HL-60/S4 treated with retinoic acid at 250 ng/mL for 4 days and 3 days (cell line): Measurements from ENCODE around the gene GFRA3.
"Not testable (repeated sequence)": the region's sequence is repeated elsewhere in the genome, so short reads cannot be mapped to it uniquely, and the experiment has no call there.

Experiments
- in situ Hi-C: fragments of 300-500 bp; cut with MboI; formaldehyde crosslinking; loops from 2 replicates; pipeline ENCODE4 v1.7.0; 2022; ENCODE audit warnings: low sequenced_read_pairs

The GFRA3 gene

GRCh38 chr5:138274189-138274853, at the start of gene GFRA3:
Gene GFRA3, minus strand, starts transcription at chr5:138274621. Its CDS starts 197 bp downstream, at chr5:138274424.
- in situ Hi-C loops: no loop called here

GRCh38 chr5:138318211-138318610, 43.8 kb upstream of the GFRA3 start:
- in situ Hi-C loops: not testable (repeated sequence)

GRCh38 chr5:138316355-138316754, 41.9 kb upstream of the GFRA3 start:
- in situ Hi-C loops: no loop called here

- in situ Hi-C loops: no loop called here
These were observed 41.4 kb upstream of the GFRA3 start for GRCh38 chr5:138315751-138316278.

GRCh38 chr5:138305797-138306196, 31.4 kb upstream of the GFRA3 start:
- in situ Hi-C loops: no loop called here

GRCh38 chr5:138303372-138303771, 29.0 kb upstream of the GFRA3 start:
- in situ Hi-C loops: no loop called here

GRCh38 chr5:138289296-138289695, 14.9 kb upstream of the GFRA3 start:
- in situ Hi-C loops: no loop called here

- in situ Hi-C loops: no loop called here
These were observed 12.8 kb upstream of the GFRA3 start for GRCh38 chr5:138287246-138287645.

- in situ Hi-C loops: no loop called here
These were observed 8.7 kb upstream of the GFRA3 start for GRCh38 chr5:138282920-138283742.

- in situ Hi-C loops: no loop called here
These were observed 6.5 kb upstream of the GFRA3 start for GRCh38 chr5:138280915-138281314.

GRCh38 chr5:138276402-138277054, 2.1 kb upstream of the GFRA3 start:
- in situ Hi-C loops: no loop called here

- in situ Hi-C loops: no loop called here
These were observed 1.5 kb upstream of the GFRA3 start for GRCh38 chr5:138275895-138276294.

GRCh38 chr5:138275379-138275782, 960 bp upstream of the GFRA3 start:
- in situ Hi-C loops: no loop called here

GRCh38 chr5:138273834-138274188, 610 bp downstream of the GFRA3 start:
- in situ Hi-C loops: no loop called here

GRCh38 chr5:138272681-138273080, 1.7 kb downstream of the GFRA3 start:
- in situ Hi-C loops: no loop called here

- in situ Hi-C loops: no loop called here
These were observed 3.1 kb downstream of the GFRA3 start for GRCh38 chr5:138271281-138271680.

GRCh38 chr5:138264183-138264582, 10.2 kb downstream of the GFRA3 start:
- in situ Hi-C loops: no loop called here

GRCh38 chr5:138263581-138263980, 10.8 kb downstream of the GFRA3 start:
- in situ Hi-C loops: no loop called here

- in situ Hi-C loops: no loop called here
These were observed 15.6 kb downstream of the GFRA3 start for GRCh38 chr5:138258704-138259292.

GRCh38 chr5:138257583-138257982, 16.8 kb downstream of the GFRA3 start:
- in situ Hi-C loops: no loop called here

- in situ Hi-C loops: no loop called here
These were observed 21.5 kb downstream of the GFRA3 start for GRCh38 chr5:138252944-138253343.
